HG03342 (cell line): ENCODE data around the gene GABRR3.

Experiments used
- ATAC-seq: cut with Tn5 transposase; IDR thresholded peaks from one replicate; pipeline ENCODE4 v1.9.1; 2021; ENCODE audit warnings: mild to moderate bottlenecking, moderate library complexity; ENCODE audit not compliant: unreplicated experiment

The GABRR3 gene

DNA sequence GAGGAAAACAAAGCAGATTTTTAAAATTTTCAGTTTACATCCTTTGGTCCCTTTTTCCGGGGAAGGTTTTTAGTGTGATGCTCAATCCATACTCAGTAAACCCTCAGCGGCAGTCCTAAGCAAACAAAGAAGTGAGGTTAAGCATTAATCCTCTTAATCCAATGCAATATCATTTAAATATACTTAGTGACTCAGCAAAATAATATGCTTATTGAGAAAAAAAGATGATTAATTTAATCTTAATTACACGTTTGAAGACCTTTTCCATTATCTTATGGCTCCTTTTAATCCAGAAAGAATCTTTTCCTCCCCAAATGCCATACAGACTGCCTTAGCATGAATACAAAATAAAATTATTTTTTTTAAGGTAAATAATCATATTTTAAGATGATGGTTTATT, at the start of gene GABRR3:
GABRR3 (minus strand) TSS at position 108 of the 400 bp plus-strand sequence. CDS start 328 bp downstream, outside the sequence.
- no peak for ATAC-seq

- ATAC-seq = no peak
Observed at GRCh38 chr3:98073486-98073885, 38.4 kb upstream of the GABRR3 start.

DNA sequence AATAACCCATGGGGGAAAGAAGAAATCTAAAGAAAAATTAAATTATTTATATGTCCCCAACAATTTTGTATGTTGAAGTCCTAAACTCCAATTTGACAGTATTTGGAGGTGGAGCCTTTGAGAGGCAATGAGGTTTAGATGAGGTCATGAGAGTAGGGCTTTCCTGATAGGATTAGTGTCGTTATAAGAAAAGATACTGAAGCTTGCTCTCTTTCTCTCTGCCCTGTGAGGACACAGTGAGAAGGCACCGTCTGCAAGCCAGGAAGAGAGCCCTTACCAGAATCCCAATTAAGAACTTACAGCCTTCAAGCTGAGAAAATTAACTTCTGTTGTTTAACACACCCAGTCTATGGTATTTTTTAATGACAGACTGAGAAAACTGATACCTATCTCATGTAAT, 35.7 kb upstream of the GABRR3 start:
- ATAC-seq = no peak

DNA sequence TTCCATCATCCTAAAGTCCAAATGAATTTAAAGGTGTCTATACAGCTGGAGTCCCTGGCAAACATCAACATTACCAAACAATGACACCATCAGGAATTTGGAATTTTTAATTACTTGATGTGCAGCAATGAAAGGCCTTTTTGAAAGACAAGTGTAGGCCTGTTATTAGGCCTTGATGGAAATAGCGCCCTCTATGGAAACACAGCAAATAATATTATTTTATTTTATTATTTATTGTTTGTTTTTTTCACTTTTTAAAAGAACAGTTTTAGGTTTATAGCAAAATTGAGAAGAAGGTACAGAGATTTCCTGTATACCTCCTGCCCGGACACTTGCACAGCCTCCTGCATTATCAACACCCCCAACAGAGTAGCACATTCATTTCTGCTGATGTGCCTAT, 33.7 kb upstream of the GABRR3 start:
- ATAC-seq = no peak

DNA sequence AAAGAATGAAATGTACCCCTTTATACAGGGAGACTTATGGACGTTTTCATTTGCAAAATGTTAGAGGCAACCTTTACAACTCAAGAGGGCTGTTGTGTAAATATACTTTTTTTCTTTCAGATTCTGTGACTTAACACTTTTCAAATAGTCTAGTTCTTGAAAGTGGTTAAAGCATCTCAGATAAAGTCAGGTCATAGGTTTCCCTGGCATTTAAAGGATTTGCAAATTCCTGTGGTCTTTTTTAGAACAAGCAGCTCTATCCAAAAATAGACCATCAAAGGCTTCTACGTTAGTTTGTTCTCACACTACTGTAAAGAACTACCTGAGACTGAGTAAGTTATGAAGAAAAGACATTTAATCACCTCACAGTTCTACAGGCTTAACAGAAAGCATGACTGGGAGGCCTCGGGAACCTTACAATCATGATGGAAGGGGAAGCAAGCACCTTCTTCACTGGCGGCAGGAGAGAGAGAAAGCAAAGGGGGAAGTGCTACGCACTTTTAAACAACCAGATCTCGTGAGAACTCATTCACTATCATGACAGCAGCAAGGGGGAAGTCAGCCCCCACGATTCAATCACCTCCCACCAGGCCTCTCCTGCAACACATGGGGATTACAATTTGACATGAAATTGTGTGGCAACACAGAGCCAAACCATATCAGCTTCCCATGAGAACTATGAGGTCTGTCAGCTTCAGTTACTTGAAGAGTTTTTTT, 23.3 kb upstream of the GABRR3 start:
- ATAC-seq = no peak

- no peak for ATAC-seq
Observed at GRCh38 chr3:98057631-98058030, 22.5 kb upstream of the GABRR3 start.

DNA sequence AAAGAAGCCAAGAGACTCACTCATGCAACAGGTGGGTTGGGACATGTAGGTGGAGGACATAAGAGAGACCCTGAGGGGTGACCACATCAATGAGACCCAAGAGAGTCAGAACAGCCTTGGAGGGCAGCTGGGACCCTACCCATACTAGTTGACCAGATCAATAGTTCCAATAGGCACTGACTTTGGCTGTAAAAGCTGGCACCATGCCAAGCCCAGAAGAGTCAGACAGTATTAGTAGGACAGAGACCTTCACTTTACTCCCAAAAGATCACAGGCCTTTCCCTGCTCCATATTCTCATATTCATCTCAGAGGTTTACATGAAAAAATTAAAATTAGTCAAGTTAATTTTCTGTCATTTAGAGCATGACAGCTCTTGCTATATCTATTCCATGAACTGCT, 20.9 kb upstream of the GABRR3 start:
- no peak for ATAC-seq

DNA sequence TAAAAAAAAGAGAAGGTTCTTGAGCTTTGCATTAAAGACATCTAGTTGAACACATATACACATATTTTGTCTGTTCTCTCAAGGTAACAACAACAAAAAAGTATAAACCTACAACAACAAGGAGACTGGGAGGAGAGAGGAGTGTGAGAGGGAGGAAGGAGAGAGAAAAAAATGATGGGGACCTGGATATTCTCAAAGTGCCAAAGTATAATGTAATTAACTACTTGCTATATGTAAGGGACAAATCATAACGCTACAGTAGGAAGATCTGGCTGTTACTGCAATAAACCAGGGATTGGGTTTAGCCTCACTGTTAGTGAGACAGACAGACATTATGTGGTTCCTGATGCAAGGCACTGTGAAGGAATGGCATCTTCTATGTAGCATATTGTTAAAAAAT, 14.2 kb upstream of the GABRR3 start:
- no peak for ATAC-seq

DNA sequence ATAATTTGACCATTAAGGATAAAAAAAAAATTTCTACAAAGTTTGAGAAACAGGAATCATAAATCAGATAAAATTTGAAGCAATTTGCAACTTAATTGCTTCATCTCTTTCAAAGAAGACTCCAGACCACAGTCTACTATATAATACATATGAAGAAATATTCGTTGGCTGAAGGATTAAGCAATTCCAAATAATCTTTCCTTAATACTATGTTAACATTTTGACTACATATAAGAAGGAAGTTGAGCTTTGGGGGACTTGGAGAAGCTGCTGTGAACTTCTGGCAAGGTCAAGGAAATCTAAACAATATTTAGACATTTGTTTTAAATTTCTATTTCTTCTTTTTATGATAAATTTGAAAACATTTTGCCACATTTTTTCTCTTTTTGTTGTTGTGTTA, 13.5 kb upstream of the GABRR3 start:
- ATAC-seq = no peak

DNA sequence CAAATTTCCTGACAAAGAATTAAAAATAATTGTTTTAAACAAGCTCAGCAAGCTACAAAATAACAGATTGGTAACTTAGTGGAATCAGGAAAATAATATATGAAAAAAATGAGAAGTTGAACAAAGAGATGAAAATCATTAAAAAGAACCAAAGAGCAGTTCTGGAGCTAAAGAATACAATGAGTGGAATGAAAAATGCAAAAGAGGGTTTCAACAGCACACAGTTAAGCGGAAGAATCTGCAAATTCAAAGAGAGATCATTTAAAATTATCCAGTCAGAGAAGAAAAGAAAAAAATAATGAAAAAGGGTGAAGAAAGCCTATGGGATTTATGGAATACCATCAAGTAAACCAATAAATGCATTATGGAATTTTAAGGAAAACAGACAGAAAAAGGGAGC, 6.2 kb upstream of the GABRR3 start:
- ATAC-seq = no peak

DNA sequence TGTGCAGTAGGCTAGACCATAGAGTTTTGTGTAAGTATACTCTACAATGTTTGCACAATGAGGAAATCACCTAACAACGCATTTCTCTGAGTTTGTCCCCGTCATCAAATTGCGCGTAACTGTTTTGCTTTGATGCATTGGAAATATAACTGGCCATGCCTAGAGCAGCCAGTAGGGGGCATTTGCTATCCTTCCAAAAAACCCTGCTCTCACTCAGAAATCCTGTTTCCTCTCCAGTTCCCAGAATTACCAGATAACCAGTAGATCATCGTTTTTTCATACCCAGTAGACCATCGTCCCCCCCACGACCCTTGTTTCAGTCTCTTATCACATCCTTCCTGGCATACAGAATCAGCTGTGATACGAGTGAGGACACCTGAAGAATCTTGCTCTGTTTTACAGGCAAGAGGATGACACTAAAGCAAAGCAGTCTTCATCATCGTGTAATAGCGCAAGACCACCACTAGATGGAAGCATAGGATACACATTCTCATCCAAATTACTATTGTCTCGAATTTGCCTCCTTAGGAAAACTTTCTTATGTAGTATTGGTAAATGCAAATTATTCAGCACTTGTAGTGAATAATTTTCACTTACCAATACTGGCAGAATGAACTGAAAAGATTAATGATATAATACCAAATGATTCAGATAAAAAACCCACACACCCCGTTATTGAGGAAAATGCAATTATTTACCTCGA, 4.4 kb upstream of the GABRR3 start:
- ATAC-seq = peak; percentile 95

DNA sequence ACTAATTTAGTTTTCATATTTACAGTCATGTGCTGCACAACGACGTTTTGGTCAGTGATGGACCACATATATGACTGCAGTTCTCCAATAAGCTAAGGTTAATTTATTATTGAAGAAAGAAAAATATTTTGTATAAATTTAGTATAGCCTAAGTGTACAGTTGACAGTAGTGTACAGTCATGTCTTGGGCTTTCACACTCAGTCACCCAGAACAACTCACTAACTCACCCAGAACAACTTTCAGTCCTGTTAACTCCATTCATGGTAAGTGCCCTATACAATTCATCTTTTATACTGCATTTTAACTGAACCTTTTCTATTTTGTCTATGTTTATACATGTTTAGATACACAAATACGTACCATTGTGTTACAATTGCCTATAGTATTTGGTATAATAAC, 3.8 kb upstream of the GABRR3 start:
- ATAC-seq = no peak

- ATAC-seq = no peak
Observed at GRCh38 chr3:98038286-98038685, 3.2 kb upstream of the GABRR3 start.

DNA sequence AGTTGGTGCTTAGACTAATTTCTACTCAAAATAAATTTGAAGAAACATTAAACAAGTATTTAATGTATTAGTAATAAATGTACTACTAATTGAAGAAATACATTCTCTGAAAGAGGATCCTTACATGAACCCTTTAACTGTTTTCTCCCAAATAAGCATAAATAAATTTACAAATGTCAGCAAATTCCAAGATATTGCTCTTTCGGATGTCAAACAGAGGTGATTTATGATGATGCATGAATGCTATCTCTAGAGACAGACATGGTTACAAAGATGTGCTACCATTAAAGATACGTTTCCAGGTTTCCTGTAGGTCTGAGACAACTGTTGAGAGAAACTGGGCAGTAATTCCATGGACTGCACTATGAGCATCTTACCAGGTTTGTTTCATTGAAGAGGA, 629 bp downstream of the GABRR3 start:
- ATAC-seq = no peak

DNA sequence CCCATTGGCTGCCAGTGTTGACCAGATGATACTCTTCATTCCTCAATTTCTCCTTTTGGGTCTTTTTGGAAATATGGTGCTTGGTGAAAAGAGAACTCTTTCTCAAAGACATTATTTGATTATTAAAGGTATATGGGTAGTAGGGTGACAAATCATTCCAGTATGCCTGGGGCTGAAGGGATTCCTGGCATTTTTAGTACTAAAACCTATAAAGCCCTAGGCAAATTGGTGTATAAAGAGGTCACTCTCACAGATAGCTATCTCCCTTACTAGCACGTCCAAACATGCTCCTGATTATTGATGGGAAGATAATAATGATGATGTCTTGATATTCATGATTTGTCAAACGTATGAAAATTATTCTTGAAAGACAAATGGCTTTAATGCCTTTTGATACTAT, 1.1 kb downstream of the GABRR3 start:
- ATAC-seq = no peak

DNA sequence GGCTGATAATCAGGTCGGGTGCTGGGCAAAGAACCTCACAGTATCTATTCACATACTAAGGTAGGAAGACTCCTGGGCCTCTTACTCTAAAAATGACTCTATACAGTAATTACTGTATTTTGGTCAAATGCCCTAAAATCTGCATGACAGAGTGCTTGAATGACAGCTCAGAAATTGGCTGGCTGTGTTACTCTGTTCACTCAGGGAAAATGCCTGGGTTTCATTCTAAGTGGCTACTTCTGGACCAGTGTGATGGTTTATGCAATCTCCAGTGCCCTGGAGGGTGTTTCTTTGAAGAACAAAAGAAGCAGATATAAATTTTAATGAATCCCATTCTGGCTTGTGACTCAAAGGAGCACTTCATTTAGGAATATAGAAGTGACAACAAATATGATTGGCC, 2.2 kb downstream of the GABRR3 start:
- no peak for ATAC-seq

DNA sequence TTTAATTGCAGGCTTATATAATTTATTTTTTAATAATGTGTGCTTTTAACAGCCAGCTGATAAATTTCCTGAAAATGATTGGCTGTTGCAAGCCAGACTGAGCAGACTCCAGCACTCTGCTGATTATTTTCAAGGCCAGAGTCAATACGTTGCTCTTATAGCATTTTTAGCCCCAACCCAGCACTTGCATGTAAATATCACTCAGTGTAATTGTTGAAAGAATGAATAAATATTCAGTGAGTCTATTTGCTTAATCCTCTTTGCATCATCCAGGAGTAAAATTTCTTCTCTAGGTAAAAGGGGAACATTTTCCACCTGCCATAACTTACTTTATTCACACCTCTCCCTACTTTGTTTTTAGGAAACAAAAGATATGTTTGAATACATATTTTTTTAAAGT, 2.9 kb downstream of the GABRR3 start:
- ATAC-seq = no peak

GRCh38 chr3:98029083-98029482, 6.0 kb downstream of the GABRR3 start:
- ATAC-seq = no peak

GRCh38 chr3:98027085-98027446, 8.0 kb downstream of the GABRR3 start:
- ATAC-seq = no peak

DNA sequence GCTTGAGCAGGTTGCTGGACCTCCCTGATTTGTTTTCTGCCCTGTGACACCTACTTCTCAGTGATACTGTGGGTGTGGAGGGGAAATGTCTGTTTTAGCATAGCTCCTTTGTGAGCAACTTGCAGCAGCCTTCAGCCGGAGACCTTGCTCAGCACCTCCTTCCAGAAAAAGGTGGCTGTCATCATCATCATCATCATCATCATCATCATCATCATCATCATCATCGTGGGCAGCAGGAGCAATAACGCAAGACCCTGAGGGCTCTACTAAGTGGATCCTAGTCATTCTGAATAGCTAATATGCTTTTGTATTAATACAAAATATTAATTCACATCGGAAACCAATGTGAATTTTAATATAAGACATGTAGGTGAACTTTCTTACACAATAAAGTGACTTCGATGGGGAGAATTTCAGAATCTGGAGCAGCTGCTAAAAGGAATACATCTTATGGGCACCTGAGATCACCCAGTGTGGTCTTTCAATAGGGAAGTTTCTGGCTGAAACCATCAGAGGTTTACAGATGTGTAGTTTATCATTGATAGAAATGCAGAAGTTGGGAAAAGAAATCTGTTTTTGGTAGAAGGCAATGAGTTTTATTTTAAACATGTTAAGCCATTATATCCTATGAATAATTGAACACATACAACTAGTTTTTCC, 8.6 kb downstream of the GABRR3 start:
- ATAC-seq = peak; percentile 61

DNA sequence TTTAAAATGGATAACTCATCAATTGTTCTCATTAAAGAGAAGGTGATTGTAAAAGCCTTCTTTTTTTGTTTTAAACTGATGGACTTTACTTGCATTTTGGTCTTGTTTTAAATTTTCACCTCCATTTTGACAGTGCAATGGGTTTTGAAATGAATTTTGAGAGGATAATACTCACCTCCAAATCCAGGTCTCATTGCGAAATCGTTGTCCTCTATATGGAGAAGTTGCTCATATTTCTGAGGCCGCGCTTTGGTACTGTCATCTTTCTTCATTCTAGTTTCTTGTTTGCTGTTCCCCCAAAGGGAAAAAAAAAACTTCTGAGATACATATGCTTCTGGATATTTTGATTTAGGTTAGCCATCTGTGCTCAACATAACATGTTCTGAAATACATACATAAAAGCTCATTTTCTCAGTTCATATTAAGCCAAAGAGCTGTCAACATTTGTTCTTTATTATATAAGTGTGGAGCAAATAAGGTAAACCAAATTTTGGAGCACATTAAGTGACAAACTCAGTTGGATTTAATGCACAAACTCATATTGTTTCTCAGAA, 9.6 kb downstream of the GABRR3 start:
- no peak for ATAC-seq
